Neutrophil (primary cell): ENCODE data around the gene CHCHD4.

Source experiments
- H3K27ac ChIP-seq: fragments of 200-600 bp; sonication (generic); 2 replicates; pipeline ENCODE4 v1.5.1; 2016; ENCODE audit warnings: mild to moderate bottlenecking, moderate library complexity
- H3K27me3 ChIP-seq: fragments of 200-600 bp; sonication (generic); 2 replicates; pipeline ENCODE4 v1.6.0; 2016; ENCODE audit warnings: mild to moderate bottlenecking
- H3K36me3 ChIP-seq: fragments of 200-600 bp; sonication (generic); 2 replicates; pipeline ENCODE4 v1.5.1; 2017
- H3K4me1 ChIP-seq, 2 experiments: fragments of 200-600 bp in 1 of 2; sonication (generic) in 1 of 2; 1 replicate in 1 of 2; 2 replicates in 1 of 2; pipeline versions ENCODE4 v1.5.1 to v1.6.1; 2013 to 2016; ENCODE audit warnings: low read depth in 1 of 2, low read length in 1 of 2, mild to moderate bottlenecking in 1 of 2, moderate library complexity in 1 of 2; ENCODE audit not compliant: control insufficient read depth in 1 of 2, insufficient read depth in 1 of 2
- H3K4me3 ChIP-seq, 2 experiments: fragments of 200-600 bp in 1 of 2; sonication (generic) in 1 of 2; 1 replicate in 1 of 2; 2 replicates in 1 of 2; pipeline ENCODE4 v1.5.1; 2013 to 2016; ENCODE audit warnings: low read depth in 1 of 2, low read length in 1 of 2, mild to moderate bottlenecking in 1 of 2, moderate library complexity in 1 of 2
- H3K9me3 ChIP-seq: fragments of 200-600 bp; sonication (generic); 2 replicates; pipeline ENCODE4 v1.5.1; 2016
- CTCF ChIP-seq: fragments of 200-600 bp; sonication (generic); IDR thresholded peaks from 2 replicates; pipeline ENCODE4 v1.5.1; 2016; ENCODE audit warnings: antibody characterized with exemption

Gene CHCHD4

GRCh38 chr3:14134291-14134690 is 9.6 kb upstream of the CHCHD4 start:
- Histone ChIP-seq H3K36me3 (peaks cover 100% of the 10 kb centered on the region), H3K27me3 (no peaks in the 10 kb centered on the region), H3K4me3 (no peak overlapping the region), H3K9me3 (no peaks in the 10 kb centered on the region), H3K4me1 (no peaks in the 10 kb centered on the region), H3K27ac (no peak overlapping the region)
- TF ChIP-seq CTCF: no peak

- H3K27ac ChIP-seq: no peak overlapping the region
- no peaks in the 10 kb centered on the region for H3K9me3 ChIP-seq
- TF ChIP-seq CTCF: no peak
- H3K36me3 ChIP-seq: peaks cover 99% of the 10 kb centered on the region
- H3K4me1 ChIP-seq: no peaks in the 10 kb centered on the region
- H3K4me3 ChIP-seq: no peak overlapping the region
- H3K27me3 ChIP-seq: no peaks in the 10 kb centered on the region
Observed at GRCh38 chr3:14133876-14134275, 9.2 kb upstream of the CHCHD4 start.

GRCh38 chr3:14133188-14133800 is 8.6 kb upstream of the CHCHD4 start:
- no peaks in the 10 kb centered on the region for H3K9me3 ChIP-seq
- H3K27me3 ChIP-seq: no peaks in the 10 kb centered on the region
- no peaks in the 10 kb centered on the region for H3K4me1 ChIP-seq
- TF ChIP-seq CTCF: no peak
- no peak overlapping the region for H3K27ac ChIP-seq
- peaks cover 99% of the 10 kb centered on the region for H3K36me3 ChIP-seq
- H3K4me3 ChIP-seq: no peak overlapping the region

GRCh38 chr3:14132689-14133088 is 8.0 kb upstream of the CHCHD4 start:
- Histone ChIP-seq H3K27ac (no peak overlapping the region), H3K36me3 (peaks cover 99% of the 10 kb centered on the region), H3K9me3 (no peaks in the 10 kb centered on the region), H3K4me3 (no peak overlapping the region), H3K4me1 (no peaks in the 10 kb centered on the region), H3K27me3 (no peaks in the 10 kb centered on the region)
- no peak for TF ChIP-seq CTCF

- no peaks in the 10 kb centered on the region for H3K9me3 ChIP-seq
- no peak overlapping the region for H3K4me3 ChIP-seq
- H3K36me3 ChIP-seq: peaks cover 98% of the 10 kb centered on the region
- TF ChIP-seq CTCF: no peak
- H3K27ac ChIP-seq: no peak overlapping the region
- no peaks in the 10 kb centered on the region for H3K27me3 ChIP-seq
- H3K4me1 ChIP-seq: peaks cover 1 to 4% of the 10 kb centered on the region in 2 experiments
Observed at GRCh38 chr3:14132120-14132519, 7.5 kb upstream of the CHCHD4 start.
